Endothelial cell (in vitro differentiated cells): ENCODE data around the gene PLAA. TPM values are rescaled to one million over a fixed set of nuclear protein-coding genes. Genes with fewer than 3 reads are reported as not detected.

Experiments
- DNase-seq: peaks from one replicate; pipeline ENCODE4 v3.0.0; 2021; ENCODE audit warnings: low spot score
- H3K27ac Mint-ChIP-seq: one replicate; pipeline ENCODE4 v1.8.0; 2021; ENCODE audit warnings: mixed read lengths, inconsistent platforms; ENCODE audit not compliant: unreplicated experiment
- H3K27me3 Mint-ChIP-seq: one replicate; pipeline ENCODE4 v1.8.0; 2021; ENCODE audit warnings: mild to moderate bottlenecking, moderate library complexity, mixed read lengths, inconsistent platforms; ENCODE audit not compliant: unreplicated experiment
- H3K36me3 Mint-ChIP-seq: one replicate; pipeline ENCODE4 v1.8.0; 2021; ENCODE audit warnings: mild to moderate bottlenecking, low read depth, mixed read lengths, inconsistent platforms; ENCODE audit not compliant: unreplicated experiment
- H3K4me1 Mint-ChIP-seq: one replicate; pipeline ENCODE4 v1.8.0; 2021; ENCODE audit warnings: mild to moderate bottlenecking, mixed read lengths, inconsistent platforms; ENCODE audit not compliant: unreplicated experiment
- H3K4me3 Mint-ChIP-seq: one replicate; pipeline ENCODE4 v1.8.0; 2021; ENCODE audit warnings: mild to moderate bottlenecking, mixed read lengths, inconsistent platforms; ENCODE audit not compliant: unreplicated experiment
- H3K9me3 Mint-ChIP-seq: one replicate; pipeline ENCODE4 v1.8.0; 2021; ENCODE audit warnings: mixed read lengths, inconsistent platforms; ENCODE audit not compliant: unreplicated experiment
- CTCF ChIP-seq: fragments of 200-600 bp; sonication (generic); IDR thresholded peaks from one replicate; pipeline ENCODE4 v1.5.0; 2021; ENCODE audit warnings: antibody characterized with exemption; ENCODE audit not compliant: unreplicated experiment
- total RNA-seq: library from RNA; stranded (reverse); fragmentation: NEBNext Ultra II Directional; extraction: Animal tissue kit (Norgen Biotek cat#: 25700); gene quantifications from one replicate; pipeline ENCODE4 v1.2.1, GENCODE V29; 2021; ENCODE audit not compliant: unreplicated experiment

Gene PLAA
- total RNA-seq, 1 donor from 2014 or later: 46.2 TPM

- peaks cover 19% of the 10 kb centered on the region for H3K4me1 Mint-ChIP-seq
- H3K4me3 Mint-ChIP-seq: no peak overlapping the region
- H3K9me3 Mint-ChIP-seq: no peaks in the 10 kb centered on the region
- H3K27ac Mint-ChIP-seq: no peak overlapping the region
- no peak for TF ChIP-seq CTCF
- H3K36me3 Mint-ChIP-seq: peaks cover 14% of the 10 kb centered on the region
- peaks cover 2% of the 10 kb centered on the region for H3K27me3 Mint-ChIP-seq
- DNase-seq: no peak
Observed at GRCh38 chr9:26935847-26936246, 11.2 kb downstream of the PLAA start.

- no peak for DNase-seq
- no peaks in the 10 kb centered on the region for H3K9me3 Mint-ChIP-seq
- TF ChIP-seq CTCF: no peak
- H3K4me1 Mint-ChIP-seq: no peaks in the 10 kb centered on the region
- H3K27me3 Mint-ChIP-seq: no peaks in the 10 kb centered on the region
- no peak overlapping the region for H3K4me3 Mint-ChIP-seq
- H3K36me3 Mint-ChIP-seq: peaks cover 18% of the 10 kb centered on the region
- H3K27ac Mint-ChIP-seq: no peak overlapping the region
Observed at GRCh38 chr9:26928902-26929495, 18.0 kb downstream of the PLAA start.

- Mint-ChIP-seq H3K9me3 (no peaks in the 10 kb centered on the region), H3K36me3 (peaks cover 26% of the 10 kb centered on the region), H3K4me1 (no peaks in the 10 kb centered on the region), H3K4me3 (no peak overlapping the region), H3K27ac (no peak overlapping the region), H3K27me3 (no peaks in the 10 kb centered on the region)
- TF ChIP-seq CTCF: no peak
- DNase-seq: no peak
Observed at GRCh38 chr9:26925609-26926008, 21.4 kb downstream of the PLAA start.

GRCh38 chr9:26919698-26920097 lies 27.3 kb downstream of the PLAA start:
- no peaks in the 10 kb centered on the region for H3K27me3 Mint-ChIP-seq
- TF ChIP-seq CTCF: no peak
- no peak overlapping the region for H3K4me3 Mint-ChIP-seq
- no peak overlapping the region for H3K27ac Mint-ChIP-seq
- no peaks in the 10 kb centered on the region for H3K4me1 Mint-ChIP-seq
- no peak for DNase-seq
- H3K36me3 Mint-ChIP-seq: peaks cover 34% of the 10 kb centered on the region
- no peaks in the 10 kb centered on the region for H3K9me3 Mint-ChIP-seq

- TF ChIP-seq CTCF: no peak
- no peak overlapping the region for H3K27ac Mint-ChIP-seq
- DNase-seq: no peak
- H3K9me3 Mint-ChIP-seq: no peaks in the 10 kb centered on the region
- no peaks in the 10 kb centered on the region for H3K27me3 Mint-ChIP-seq
- H3K4me3 Mint-ChIP-seq: no peak overlapping the region
- peaks cover 27% of the 10 kb centered on the region for H3K36me3 Mint-ChIP-seq
- no peaks in the 10 kb centered on the region for H3K4me1 Mint-ChIP-seq
Observed at GRCh38 chr9:26913138-26913668, 33.8 kb downstream of the PLAA start.
